IMR-90 (cell line): Measurements from ENCODE around the gene LEMD1. TPM values are rescaled to one million over a fixed set of nuclear protein-coding genes. Genes with fewer than 3 reads are reported as not detected.

Experiments used
- ATAC-seq: fragments of 200-7000 bp; cut with Tn5 transposase; 2 replicates; pipeline ENCODE4 v1.9.1; 2020; ENCODE audit warnings: low read depth, mild to moderate bottlenecking, moderate library complexity
- BruUV-seq: library from RNA; stranded (reverse); fragments of 400-500 nt; replicated peaks from 2 replicates; lab custom pipeline; 2021; lab: Mats Ljungman, UMichigan
- CTCF ChIA-PET: fragments of 300-600 bp; formaldehyde crosslinking; extraction: SDS; loops from one replicate; lab custom pipeline; 2021; ENCODE audit warnings: antibody characterized with exemption; lab: Yijun Ruan, JAX
- POLR2A ChIA-PET: fragments of 300-600 bp; sonication (Branson Sonifier 250); formaldehyde crosslinking; loops from one replicate; lab custom pipeline; 2022; ENCODE audit warnings: antibody characterized with exemption; ENCODE audit not compliant: unreplicated experiment; lab: Charles Lee
- DNase-seq: peaks from one replicate; pipeline ENCODE4 v3.0.0; 2013
- H2AFZ ChIP-seq: replicated peaks from 2 replicates; pipeline ENCODE3; 2013; ENCODE audit warnings: low read length, mild to moderate bottlenecking; ENCODE audit not compliant: poor library complexity
- H2AK5ac ChIP-seq: 2 replicates; pipeline ENCODE4 v1.6.1; 2013; ENCODE audit warnings: low read depth, low read length, inconsistent platforms
- H2AK9ac ChIP-seq: replicated peaks from 2 replicates; pipeline ENCODE3; 2013; ENCODE audit warnings: mild to moderate bottlenecking, low read depth, low read length, moderate library complexity; ENCODE audit not compliant: poor library complexity
- H2BK120ac ChIP-seq: 2 replicates; pipeline ENCODE4 v1.6.1; 2013; ENCODE audit warnings: low read depth, low read length, inconsistent platforms
- H2BK15ac ChIP-seq: 3 replicates; pipeline ENCODE4 v1.6.1; 2013; ENCODE audit warnings: low read depth, low read length, inconsistent platforms
- H2BK20ac ChIP-seq: 2 replicates; pipeline ENCODE4 v1.6.1; 2013; ENCODE audit warnings: low read depth, mild to moderate bottlenecking, inconsistent platforms, low read length, moderate library complexity
- H2BK5ac ChIP-seq: 2 replicates; pipeline ENCODE4 v1.6.1; 2013; ENCODE audit warnings: mild to moderate bottlenecking, low read depth, low read length, inconsistent platforms; ENCODE audit not compliant: poor library complexity, severe bottlenecking
- H3K14ac ChIP-seq: replicated peaks from 2 replicates; pipeline ENCODE4 v1.6.1; 2013; ENCODE audit warnings: low read depth, low read length, inconsistent platforms
- H3K18ac ChIP-seq: 2 replicates; pipeline ENCODE4 v1.6.1; 2013; ENCODE audit warnings: low read depth, low read length, control low read depth
- H3K23ac ChIP-seq: 2 replicates; pipeline ENCODE4 v1.6.1; 2013; ENCODE audit warnings: low read depth, low read length, inconsistent platforms
- H3K27ac ChIP-seq: 2 replicates; pipeline ENCODE4 v1.5.1; 2013; ENCODE audit warnings: mild to moderate bottlenecking, control low read depth, low read length; ENCODE audit not compliant: insufficient read depth
- H3K27me3 ChIP-seq: 2 replicates; pipeline ENCODE4 v1.6.1; 2013; ENCODE audit warnings: low read length; ENCODE audit not compliant: control insufficient read depth, insufficient read depth
- H3K36me3 ChIP-seq: 2 replicates; pipeline ENCODE4 v1.6.1; 2013; ENCODE audit warnings: low read length, mixed read lengths; ENCODE audit not compliant: control insufficient read depth, insufficient read depth
- H3K4ac ChIP-seq: 2 replicates; pipeline ENCODE4 v1.6.1; 2013; ENCODE audit warnings: low read depth, low read length, inconsistent platforms
- H3K4me1 ChIP-seq: 2 replicates; pipeline ENCODE4 v1.6.1; 2013; ENCODE audit warnings: low read length, mixed read lengths; ENCODE audit not compliant: control insufficient read depth, insufficient read depth
- H3K4me2 ChIP-seq: 2 replicates; pipeline ENCODE4 v1.6.1; 2013; ENCODE audit warnings: low read depth, mild to moderate bottlenecking, control low read depth, low read length, moderate library complexity
- H3K4me3 ChIP-seq: 2 replicates; pipeline ENCODE4 v1.5.1; 2013; ENCODE audit warnings: low read depth, mild to moderate bottlenecking, control low read depth, low read length, moderate library complexity; ENCODE audit not compliant: insufficient read depth
- H3K56ac ChIP-seq: 2 replicates; pipeline ENCODE4 v1.6.1; 2013; ENCODE audit warnings: low read length, inconsistent platforms; ENCODE audit not compliant: insufficient read depth; ENCODE audit errors: extremely low read depth
- H3K79me1 ChIP-seq, 2 experiments: 2 replicates each; pipeline ENCODE4 v1.6.1; 2013; ENCODE audit warnings: low read length in 2 of 2, inconsistent platforms in 1 of 2, low read depth in 1 of 2
- H3K9ac ChIP-seq: 2 replicates; pipeline ENCODE4 v1.6.1; 2013; ENCODE audit warnings: low read depth, low read length, control low read depth
- H3K9me1 ChIP-seq: 2 replicates; pipeline ENCODE4 v1.6.1; 2013; ENCODE audit warnings: low read length, inconsistent platforms; ENCODE audit not compliant: insufficient read depth
- H3K9me3 ChIP-seq: 2 replicates; pipeline ENCODE4 v1.6.1; 2013; ENCODE audit warnings: low read length; ENCODE audit not compliant: control insufficient read depth, insufficient read depth
- H4K20me1 ChIP-seq: 2 replicates; pipeline ENCODE4 v1.6.1; 2013; ENCODE audit warnings: low read length, inconsistent platforms; ENCODE audit not compliant: insufficient read depth
- H4K5ac ChIP-seq: 2 replicates; pipeline ENCODE4 v1.6.1; 2013; ENCODE audit warnings: mild to moderate bottlenecking, low read depth, low read length, control low read depth
- H4K8ac ChIP-seq, 2 experiments: 2 replicates each; pipeline ENCODE4 v1.6.1; 2013; ENCODE audit warnings: low read depth in 2 of 2, low read length in 2 of 2, control low read depth in 1 of 2, inconsistent platforms in 1 of 2
- H4K91ac ChIP-seq: 2 replicates; pipeline ENCODE4 v1.6.1; 2013; ENCODE audit warnings: low read depth, low read length, inconsistent platforms; ENCODE audit not compliant: insufficient read depth
- CHD1 ChIP-seq: IDR thresholded peaks from 2 replicates; pipeline ENCODE4 v1.6.1; 2012; ENCODE audit warnings: low read depth, low read length, improper control_type of control experiment
- FOS ChIP-seq: fragments of 150-350 bp; IDR thresholded peaks from 2 replicates; pipeline ENCODE4 v1.6.1; 2016; ENCODE audit warnings: low read depth, low read length
- NFE2L2 ChIP-seq: fragments of 150-350 bp; IDR thresholded peaks from 2 replicates; pipeline ENCODE4 v1.6.1; 2016; ENCODE audit warnings: low read depth, mild to moderate bottlenecking, low read length
- POLR2A ChIP-seq: IDR thresholded peaks from 2 replicates; pipeline ENCODE4 v1.6.1; 2012; ENCODE audit warnings: mild to moderate bottlenecking, low read depth, low read length
- WGBS, 2 experiments: methylation state at CpG; one replicate each; pipeline versions ENCODE4 v1.1.5 to v1.1.7; 2013; ENCODE audit warnings: missing lambda C conversion rate in 2 of 2; ENCODE audit not compliant: insufficient read length in 1 of 2; ENCODE audit errors: extremely low coverage in 2 of 2; 5-methylcytosine and 5-hydroxymethylcytosine counted together
- dilution Hi-C: fragments of 300-500 bp; cut with HindIII; formaldehyde crosslinking; loops from one replicate; pipeline ENCODE4 v1.14.3; 2018; ENCODE audit warnings: low sequenced_read_pairs; ENCODE audit not compliant: unreplicated experiment
- in situ Hi-C: fragments of 300-500 bp; cut with MboI; formaldehyde crosslinking; loops from 3 replicates; pipeline ENCODE4 v1.14.3; 2019; ENCODE audit warnings: low sequenced_read_pairs, inconsistent platforms, mixed read lengths
- intact Hi-C: fragments of 100-400 bp; cut with micrococcal nuclease; formaldehyde crosslinking; loops from 2 replicates; pipeline ENCODE4 v1.10.0; 2022
- polyA plus RNA-seq, 3 experiments: library from polyadenylated mRNA; depleted of rRNA; stranded (reverse); fragments of >200 nt; gene quantifications; 2 replicates each; pipeline ENCODE4 v1.2.3, GENCODE V29; 2012; ENCODE audit warnings: low replicate concordance in 1 of 3
- total RNA-seq: library from RNA; depleted of rRNA; stranded (reverse); fragments of >200 nt; gene quantifications from 2 replicates; pipeline ENCODE4 v1.2.3, GENCODE V29; 2012
- TF ChIP-seq, protein P1 (sequence below): fragments of 150-350 bp; IDR thresholded peaks from 2 replicates; pipeline ENCODE4 v1.6.1; 2017; ENCODE audit warnings: mild to moderate bottlenecking, antibody characterized with exemption, low read length, low read depth

The LEMD1 gene
- total and polyA plus RNA-seq, 2 of the 4 experiments (the other 2 are of a cell fraction) = not detected

DNA sequence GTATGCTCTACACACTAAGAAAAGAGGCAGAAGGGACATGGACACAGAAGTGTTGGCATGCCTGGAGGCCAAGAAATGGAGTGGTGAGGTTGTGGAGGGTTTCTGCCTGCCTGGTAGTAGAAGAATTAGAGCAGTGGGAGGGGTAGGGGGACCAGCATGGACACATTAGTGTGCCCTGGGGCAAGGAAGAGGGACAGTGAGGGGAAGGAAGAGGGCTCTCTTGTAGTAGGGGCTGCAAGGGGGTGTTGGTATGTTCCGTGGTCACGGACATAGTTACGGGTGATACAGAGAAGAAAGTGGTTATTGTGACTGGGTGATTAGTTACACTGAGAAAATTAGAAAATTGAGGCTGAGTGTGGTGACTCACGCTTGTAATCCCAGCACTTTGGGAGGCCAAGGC, 23.3 kb downstream of the LEMD1 start:
- 97% methylated on average over 3 of the region's 4 CpGs; no CpG with 5 or more reads in 1 of the 2 experiments for WGBS, 2 experiments
- H3K4me3 ChIP-seq = no peak overlapping the region
- H4K8ac ChIP-seq = no peak overlapping the region
- no peak for TF ChIP-seq POLR2A
- TF ChIP-seq NFE2L2 = no peak
- TF ChIP-seq FOS = no peak
- TF ChIP-seq CHD1 = no peak
- TF ChIP-seq, protein P1, sequence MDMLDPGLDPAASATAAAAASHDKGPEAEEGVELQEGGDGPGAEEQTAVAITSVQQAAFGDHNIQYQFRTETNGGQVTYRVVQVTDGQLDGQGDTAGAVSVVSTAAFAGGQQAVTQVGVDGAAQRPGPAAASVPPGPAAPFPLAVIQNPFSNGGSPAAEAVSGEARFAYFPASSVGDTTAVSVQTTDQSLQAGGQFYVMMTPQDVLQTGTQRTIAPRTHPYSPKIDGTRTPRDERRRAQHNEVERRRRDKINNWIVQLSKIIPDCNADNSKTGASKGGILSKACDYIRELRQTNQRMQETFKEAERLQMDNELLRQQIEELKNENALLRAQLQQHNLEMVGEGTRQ = no peak
- intact Hi-C loops (no loop called here), in situ Hi-C loops (no loop called here), dilution Hi-C loops (no loop called here)
- no peak overlapping the region for H3K27ac ChIP-seq
- H3K9ac ChIP-seq = no peak overlapping the region
- no peak overlapping the region for H3K4ac ChIP-seq
- H2AK9ac ChIP-seq = no peak overlapping the region
- no TSS peak for BruUV-seq
- H3K23ac ChIP-seq = no peak overlapping the region
- H3K4me1 ChIP-seq = no peaks in the 10 kb centered on the region
- H2BK15ac ChIP-seq = no peak overlapping the region
- no peaks in the 10 kb centered on the region for H3K79me1 ChIP-seq
- peaks cover 2% of the 10 kb centered on the region for H3K9me3 ChIP-seq
- H2BK20ac ChIP-seq = no peak overlapping the region
- peaks cover 10% of the 10 kb centered on the region for H3K27me3 ChIP-seq
- no peaks in the 10 kb centered on the region for H4K20me1 ChIP-seq
- DNase-seq (no peak), ATAC-seq (no peak)
- ChIA-PET POLR2A (no interaction called here), CTCF (interaction anchor here (0.6 kb wide), 1 partner anchor 56 kb away, joined by 3 read pairs; no protein-coding TSS in a partner anchor)
- H2BK5ac ChIP-seq = no peak overlapping the region
- H3K56ac ChIP-seq = no peak overlapping the region
- H4K91ac ChIP-seq = no peak overlapping the region
- no peaks in the 10 kb centered on the region for H3K36me3 ChIP-seq
- H3K9me1 ChIP-seq = no peaks in the 10 kb centered on the region
- no peak overlapping the region for H2AFZ ChIP-seq
- H2BK120ac ChIP-seq = no peak overlapping the region
- no peak overlapping the region for H3K18ac ChIP-seq
- no peak overlapping the region for H4K5ac ChIP-seq
- H3K4me2 ChIP-seq = no peak overlapping the region
- H2AK5ac ChIP-seq = no peak overlapping the region
- no peak overlapping the region for H3K14ac ChIP-seq
